Transverse colon (tissue), 4 donors: Measurements from ENCODE around the gene PNPLA2. TPM values are rescaled to one million over a fixed set of nuclear protein-coding genes. Genes with fewer than 3 reads are reported as not detected.

Experiments used
- DNase-seq: peaks from one replicate; pipeline ENCODE4 v3.0.0-alpha.2; 2019
- H3K27ac ChIP-seq, 4 donors: fragments of 200-600 bp; sonication (generic); 2 replicates each; pipeline ENCODE4 v1.5.1; 2016 to 2018; ENCODE audit warnings: inconsistent platforms in 4 of 4
- H3K27me3 ChIP-seq: fragments of 200-600 bp; sonication (generic); 2 replicates; pipeline ENCODE4 v1.5.1; 2017; ENCODE audit warnings: inconsistent platforms
- H3K36me3 ChIP-seq, 4 donors: fragments of 200-600 bp; sonication (generic); 2 replicates each; pipeline ENCODE4 v1.5.1; 2017 to 2019; ENCODE audit warnings: inconsistent platforms in 4 of 4
- H3K4me1 ChIP-seq, 4 donors: fragments of 200-600 bp; sonication (generic); 2 replicates each; pipeline ENCODE4 v1.5.1; 2017 to 2020; ENCODE audit warnings: inconsistent platforms in 4 of 4
- H3K4me3 ChIP-seq, 4 donors: fragments of 200-600 bp; sonication (generic); 1 replicate in 1 of 4; 2 replicates in 3 of 4; pipeline versions ENCODE4 v1.5.1 to v1.6.1; 2017 to 2019; ENCODE audit warnings: inconsistent platforms in 4 of 4
- H3K9me3 ChIP-seq, 2 donors: fragments of 200-600 bp; sonication (generic); 2 replicates each; pipeline ENCODE4 v1.5.1; 2017 to 2019; ENCODE audit warnings: inconsistent platforms in 2 of 2
- EP300 ChIP-seq: sonication (generic); formaldehyde crosslinking; IDR thresholded peaks from one replicate; pipeline ENCODE4 v1.6.1; 2017; ENCODE audit warnings: antibody characterized with exemption, low read depth
- POLR2A ChIP-seq: fragments of 450-650 bp; IDR thresholded peaks from one replicate; pipeline ENCODE4 v1.6.1; 2016; ENCODE audit warnings: antibody characterized with exemption, mild to moderate bottlenecking, moderate library complexity
- POLR2AphosphoS5 ChIP-seq, 3 donors: sonication (generic); formaldehyde crosslinking; IDR thresholded peaks; one replicate each; pipeline ENCODE4 v1.6.1; 2016; ENCODE audit warnings: antibody characterized with exemption in 3 of 3
- WGBS, 2 donors: methylation state at CpG; one replicate each; pipeline ENCODE4 v1.1.5; 2018; ENCODE audit warnings: low coverage in 1 of 2; 5-methylcytosine and 5-hydroxymethylcytosine counted together
- in situ Hi-C, 4 donors: fragments of 200-750 bp; cut with MboI; loops; one replicate each; pipeline versions ENCODE4 v1.15.0 to v1.15.1; 2017; ENCODE audit warnings: low sequenced_read_pairs in 3 of 4, low pct_ligation_motif_present in 1 of 4, low pct_unique_long_range_greater_than_20kb in 1 of 4
- intact Hi-C: fragments of 100-400 bp; cut with DNase I; formaldehyde crosslinking; loops from one replicate; pipeline ENCODE4 v1.15.1; 2023; ENCODE audit warnings: low total_unique reads
- total RNA-seq, 4 donors: library from RNA; depleted of rRNA; stranded (reverse); fragments of >200 nt; gene quantifications; one replicate each; pipeline ENCODE4 v1.1.0, GENCODE V29; 2016
- TF ChIP-seq, protein P1 (sequence below), 5 experiments: fragments of 200-600 bp in 3 of 5; fragments of 450-650 bp in 2 of 5; sonication (generic) in 3 of 5; IDR thresholded peaks; 1 replicate in 2 of 5; 2 replicates in 3 of 5; pipeline ENCODE4 v1.5.1; 2016 to 2017; ENCODE audit warnings: antibody characterized with exemption in 5 of 5, inconsistent platforms in 3 of 5, mild to moderate bottlenecking in 2 of 5, moderate library complexity in 1 of 5

The PNPLA2 gene
- total RNA-seq, 4 donors from 2014 or later = 61.7 to 821 (median 134) TPM

DNA sequence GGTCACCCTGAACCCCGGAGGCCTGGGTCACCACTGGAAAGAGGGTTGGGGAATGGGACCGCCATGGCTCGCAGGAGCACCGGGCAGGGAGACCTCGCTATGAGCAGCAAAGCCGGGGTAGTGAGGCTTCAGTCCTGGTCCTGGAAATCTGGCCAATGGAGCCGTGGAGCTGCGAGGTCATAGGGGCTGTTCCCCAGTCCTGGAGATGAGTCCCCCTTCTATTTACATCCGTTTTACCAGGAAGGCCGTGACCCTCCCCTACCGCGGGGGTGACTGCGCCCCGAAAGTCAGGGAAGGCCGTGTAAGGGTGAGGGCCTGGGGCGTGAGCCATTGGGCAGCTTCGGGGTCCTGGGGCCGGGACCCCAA, 14.1 kb upstream of the PNPLA2 start:
- H3K4me3 ChIP-seq = peak overlapping the region; percentile 42 to 76 (median 54)
- H3K27ac ChIP-seq = peak overlapping the region; percentile 87 to 93 (median 92)
- TF ChIP-seq, protein P1, sequence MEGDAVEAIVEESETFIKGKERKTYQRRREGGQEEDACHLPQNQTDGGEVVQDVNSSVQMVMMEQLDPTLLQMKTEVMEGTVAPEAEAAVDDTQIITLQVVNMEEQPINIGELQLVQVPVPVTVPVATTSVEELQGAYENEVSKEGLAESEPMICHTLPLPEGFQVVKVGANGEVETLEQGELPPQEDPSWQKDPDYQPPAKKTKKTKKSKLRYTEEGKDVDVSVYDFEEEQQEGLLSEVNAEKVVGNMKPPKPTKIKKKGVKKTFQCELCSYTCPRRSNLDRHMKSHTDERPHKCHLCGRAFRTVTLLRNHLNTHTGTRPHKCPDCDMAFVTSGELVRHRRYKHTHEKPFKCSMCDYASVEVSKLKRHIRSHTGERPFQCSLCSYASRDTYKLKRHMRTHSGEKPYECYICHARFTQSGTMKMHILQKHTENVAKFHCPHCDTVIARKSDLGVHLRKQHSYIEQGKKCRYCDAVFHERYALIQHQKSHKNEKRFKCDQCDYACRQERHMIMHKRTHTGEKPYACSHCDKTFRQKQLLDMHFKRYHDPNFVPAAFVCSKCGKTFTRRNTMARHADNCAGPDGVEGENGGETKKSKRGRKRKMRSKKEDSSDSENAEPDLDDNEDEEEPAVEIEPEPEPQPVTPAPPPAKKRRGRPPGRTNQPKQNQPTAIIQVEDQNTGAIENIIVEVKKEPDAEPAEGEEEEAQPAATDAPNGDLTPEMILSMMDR (IDR thresholded peaks at IDR 0.05) = no peak
- no peak for TF ChIP-seq POLR2AphosphoS5 (IDR thresholded peaks at IDR 0.05)
- no peak for TF ChIP-seq EP300
- no peak for TF ChIP-seq POLR2A
- H3K36me3 ChIP-seq = no peaks in the 10 kb centered on the region
- DNase-seq = no peak
- H3K4me1 ChIP-seq = peaks cover 18 to 35% (median 31%) of the 10 kb centered on the region in 4 donors
- in situ Hi-C loops = no loop called here
- H3K27me3 ChIP-seq = no peaks in the 10 kb centered on the region
- WGBS, 2 donors = 4% methylated on average over 18 of the region's 18 CpGs; no CpG with 5 or more reads in 1 of the 2 donors
- intact Hi-C loops = no loop called here
- no peaks in the 10 kb centered on the region for H3K9me3 ChIP-seq

DNA sequence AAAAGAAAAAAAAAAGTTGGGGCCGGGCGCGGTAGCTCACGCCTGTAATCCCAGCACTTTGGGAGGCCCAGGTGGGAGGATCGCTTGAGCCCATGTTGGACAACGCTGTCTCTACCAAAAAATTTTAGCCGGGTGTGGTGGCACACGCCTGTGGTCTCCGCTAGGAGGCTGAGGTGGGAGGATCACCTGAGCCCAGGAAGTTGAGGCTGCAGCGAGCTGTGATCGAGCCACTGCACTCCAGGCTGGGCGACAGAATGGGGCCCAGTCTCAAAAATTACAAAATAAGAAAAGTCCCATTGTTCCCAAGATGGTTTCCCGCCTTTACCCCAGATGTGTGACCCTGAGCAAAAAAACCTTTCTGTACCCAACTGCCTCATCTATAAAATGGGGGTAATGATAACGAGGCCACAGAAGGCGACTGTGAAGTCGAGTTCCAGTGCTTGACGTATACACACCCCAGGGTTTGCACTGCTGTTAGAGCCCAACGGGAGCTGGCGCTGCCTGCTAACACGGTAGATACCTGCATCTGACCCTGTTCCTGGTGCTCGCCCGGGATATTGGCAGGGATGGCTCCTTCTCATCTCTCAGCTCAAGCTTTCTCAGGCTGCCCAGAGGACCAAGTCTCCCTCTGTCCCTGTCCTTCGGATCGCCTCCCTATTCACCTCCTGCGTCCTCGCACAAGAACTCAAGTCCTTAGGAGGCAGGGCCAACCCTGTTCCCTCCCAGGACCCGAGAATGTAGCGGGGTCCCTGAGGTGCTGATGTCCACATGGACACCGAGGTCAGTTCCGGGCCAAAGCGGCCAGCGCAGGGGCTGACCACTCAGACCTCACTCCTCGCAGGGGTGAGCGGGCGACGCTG, 10.1 kb upstream of the PNPLA2 start:
- intact Hi-C loops = no loop called here

DNA sequence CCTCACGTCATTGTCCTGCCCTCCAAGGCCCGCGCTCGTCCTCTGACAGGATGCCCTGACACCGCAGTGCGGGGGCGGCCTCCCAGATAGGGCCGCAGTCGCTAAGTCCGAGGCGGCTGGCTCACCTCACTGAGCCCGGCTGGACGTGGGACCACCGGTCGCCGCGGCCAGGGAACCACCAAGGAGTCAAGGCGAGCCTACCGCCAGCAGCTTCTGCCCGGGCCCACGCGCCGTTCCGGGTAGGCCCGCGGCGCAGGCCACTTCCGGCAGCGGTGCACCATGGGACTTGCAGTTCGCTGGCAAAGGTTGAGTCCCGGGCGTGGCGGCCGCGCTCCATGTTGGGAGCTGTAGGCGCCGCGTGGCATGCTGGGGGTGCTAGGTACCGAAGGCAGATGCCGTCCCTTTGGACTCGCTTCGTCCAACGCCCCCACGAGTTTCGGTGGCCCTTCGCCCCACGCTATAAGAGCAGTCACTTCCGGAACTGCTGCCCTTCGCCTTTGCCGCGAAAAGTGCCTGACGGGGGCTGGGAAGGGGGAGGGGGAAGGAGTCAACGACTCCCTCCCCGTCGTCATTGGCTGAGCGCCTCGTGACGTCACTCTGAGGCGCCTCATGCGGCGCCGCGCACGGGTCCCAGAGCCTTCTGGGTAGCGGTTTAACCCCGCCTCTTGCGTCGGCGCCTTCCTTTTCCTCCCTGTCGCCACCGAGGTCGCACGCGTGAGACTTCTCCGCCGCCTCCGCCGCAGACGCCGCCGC, 9.3 kb upstream of the PNPLA2 start, which contains the start of gene RPLP2:
Gene RPLP2 (plus strand): TSS at position 681 of the 753 bp plus-strand sequence. CDS start 268 bp downstream, outside the sequence.
- Histone ChIP-seq H3K4me3 (peak within 1 kb of the TSS; percentile 56 to 98 (median 92)), H3K4me1 (peaks cover 10 to 41% (median 35%) of the 10 kb centered on the region in 4 donors), H3K36me3 (peaks cover 0 to 13% (median 3%) of the 10 kb centered on the region in 4 donors), H3K9me3 (no peaks in the 10 kb centered on the region), H3K27me3 (no peaks in the 10 kb centered on the region), H3K27ac (peak within 1 kb of the TSS; percentile 94 to 96 (median 96))
- intact Hi-C loops = no loop called here
- peak; percentile 98 for DNase-seq
- TF ChIP-seq, protein P1 (IDR thresholded peaks at IDR 0.05) = no peak
- peak; percentile 29 for TF ChIP-seq EP300
- TF ChIP-seq POLR2AphosphoS5 (IDR thresholded peaks at IDR 0.05) = peak; percentile 96 to 99 (median 97)
- TF ChIP-seq POLR2A = peak; percentile 90
- WGBS, 2 donors = 0% methylated on average over 67 of the region's 81 CpGs; no CpG with 5 or more reads in 1 of the 2 donors
- in situ Hi-C loops = no loop called here

More for the DNA sequence above, 10.1 kb upstream of the PNPLA2 start:
- no peaks in the 10 kb centered on the region for H3K27me3 ChIP-seq
- peaks cover 0 to 13% (median 3%) of the 10 kb centered on the region in 4 donors for H3K36me3 ChIP-seq
- TF ChIP-seq EP300 (no peak), POLR2A (no peak), POLR2AphosphoS5 (IDR thresholded peaks at IDR 0.05) (no peak)
- TF ChIP-seq, protein P1 (IDR thresholded peaks at IDR 0.05) = peak in 1 of 5 experiments; percentile 20
- H3K4me1 ChIP-seq = peaks cover 18 to 49% (median 43%) of the 10 kb centered on the region in 4 donors
- 34 to 52% methylated on average over 3 to 27 of the region's 36 CpGs for WGBS, 2 donors
- in situ Hi-C loops = no loop called here
- H3K4me3 ChIP-seq = peak overlapping the region; percentile 56 to 98 (median 92)
- peak; percentile 35 for DNase-seq
- no peaks in the 10 kb centered on the region for H3K9me3 ChIP-seq
- peak overlapping the region; percentile 94 to 96 (median 96) for H3K27ac ChIP-seq
